Measurements from ENCODE around the gene LIPN. TPM values are rescaled to one million over a fixed set of nuclear protein-coding genes. Genes with fewer than 3 reads are reported as not detected.

The LIPN gene
- total and polyA plus RNA-seq, 2 of the 8 experiments (the other 6 are each of a cell fraction or from before 2014, with no cell fraction given): not detected

- FAIRE-seq: no peak
- Histone ChIP-seq H3K9ac (replicated peaks in 1 of 4; ENCODE audit: extremely low read depth in 1 of 4, low read depth in 3 of 4, low read length in 3 of 4) (no peak overlapping the region), H2BK5ac (ENCODE audit: low read depth, low read length) (no peak overlapping the region), H2BK20ac (ENCODE audit: low read length) (no peak overlapping the region), H3K27me3 (replicated peaks in 1 of 4; ENCODE audit: control insufficient read depth in 3 of 4, extremely low read depth in 1 of 4, insufficient read depth in 3 of 4, low read length in 3 of 4) (no peaks in the 10 kb centered on the region), H4K20me1 (replicated peaks in 1 of 2; ENCODE audit: control insufficient read depth in 1 of 2, insufficient read depth in 2 of 2, low read length in 2 of 2) (no peaks in the 10 kb centered on the region), H3K23me2 (ENCODE audit: low read depth, low read length) (no peaks in the 10 kb centered on the region), H4K91ac (replicated peaks; ENCODE audit: insufficient read length, low read length) (no peak overlapping the region), H3K4me1 (replicated peaks in 1 of 4; ENCODE audit: control insufficient read depth in 3 of 4, insufficient read depth in 4 of 4, low read length in 3 of 4) (no peaks in the 10 kb centered on the region), H3K56ac (replicated peaks; ENCODE audit: insufficient read length, low read depth, low read length) (no peak overlapping the region), H3K4me2 (ENCODE audit: insufficient read depth in 1 of 2, low read depth in 2 of 2, low read length in 2 of 2) (no peak overlapping the region), H3K14ac (ENCODE audit: insufficient read length) (no peak overlapping the region), H2AK5ac (ENCODE audit: low read depth, low read length) (no peak overlapping the region), H3K4me3 (ENCODE audit: extremely low read depth in 1 of 4, insufficient read depth in 2 of 4, low read depth in 3 of 4, low read length in 4 of 4) (no peak overlapping the region), H2BK120ac (replicated peaks; ENCODE audit: low read depth, low read length) (no peak overlapping the region), H3K36me3 (ENCODE audit: control insufficient read depth in 2 of 4, insufficient read depth in 4 of 4, low read length in 3 of 4) (no peaks in the 10 kb centered on the region), H3K23ac (ENCODE audit: insufficient read length) (no peak overlapping the region), H2BK15ac (ENCODE audit: low read length) (no peak overlapping the region), H3K9me3 (ENCODE audit: insufficient read depth in 2 of 2, low read depth in 1 of 2, low read length in 1 of 2) (no peaks in the 10 kb centered on the region), H4K8ac (ENCODE audit: extremely low read depth, insufficient read depth, low read length) (no peak overlapping the region), H3K18ac (ENCODE audit: extremely low read depth, low read length) (no peak overlapping the region), H3K79me2 (ENCODE audit: control insufficient read depth in 1 of 2, insufficient read depth in 2 of 2, low read length in 2 of 2) (no peaks in the 10 kb centered on the region), H3K4ac (replicated peaks; ENCODE audit: insufficient read length, low read depth, low read length) (no peak overlapping the region), H4K5ac (ENCODE audit: insufficient read length, low read depth, low read length) (no peak overlapping the region), H3K27ac (ENCODE audit: low read depth, low read length) (no peak overlapping the region), H2BK12ac (ENCODE audit: low read depth, low read length) (no peak overlapping the region), H2AFZ (ENCODE audit: low read length) (no peak overlapping the region), H3K79me1 (ENCODE audit: low read depth, low read length) (no peaks in the 10 kb centered on the region)
- CTCF ChIA-PET (ENCODE audit: partially characterized antibody): interaction anchor here (0.7 to 9.1 kb wide), 8 partner anchors 9 to 67 kb away, joined by 3 to 95 read pairs (median 4); no protein-coding TSS in a partner anchor
- WGBS, 2 experiments (ENCODE audit: extremely low coverage in 1 of 2, insufficient coverage in 1 of 2, insufficient read length in 1 of 2, insufficient replicate concordance in 2 of 2, low coverage in 1 of 2, low lambda C conversion rate in 2 of 2, missing lambda C conversion rate in 1 of 2): 96% methylated on average over 1 of the region's 1 CpG; no CpG with 5 or more reads in 1 of the 2 experiments
- no peak for DNase-seq (ENCODE audit: low read depth in 1 of 2, low spot score in 2 of 2)
- POLR2A ChIA-PET (ENCODE audit: partially characterized antibody): no interaction called here
- TF ChIP-seq CBX8 (IDR thresholded peaks at IDR 0.05; ENCODE audit: borderline replicate concordance, low read depth, low read length) (no peak), KDM4A (IDR thresholded peaks at IDR 0.05; ENCODE audit: low read depth, low read length, severe bottlenecking) (no peak), KDM1A (IDR thresholded peaks at IDR 0.05; ENCODE audit: borderline replicate concordance, low read length) (no peak), BACH1 (IDR thresholded peaks at IDR 0.05; ENCODE audit: low read length) (no peak), EP300 (IDR thresholded peaks at IDR 0.05; ENCODE audit: borderline replicate concordance in 1 of 2, low read depth in 2 of 2, low read length in 2 of 2) (no peak)
Measured at GRCh38 chr10:88742448-88742847, 17.4 kb upstream of the LIPN start.
